Mesothelial cell of epicardium (in vitro differentiated cells): Measurements from ENCODE around the gene FAM168B. TPM values are rescaled to one million over a fixed set of nuclear protein-coding genes. Genes with fewer than 3 reads are reported as not detected.
A peak's percentile ranks its signal among the peaks of the same experiment; 100 is the strongest.

Source experiments
- DNase-seq, 2 experiments: peaks; one replicate each; pipeline ENCODE4 v3.0.0; 2021; ENCODE audit warnings: low spot score in 2 of 2; ENCODE audit not compliant: unreplicated experiment in 2 of 2
- H3K27ac Mint-ChIP-seq: 2 replicates; pipeline ENCODE4 v1.8.0; 2021; ENCODE audit warnings: mixed read lengths
- H3K27me3 Mint-ChIP-seq: 2 replicates; pipeline ENCODE4 v1.8.0; 2021; ENCODE audit warnings: low read depth, mixed read lengths
- H3K36me3 Mint-ChIP-seq: 2 replicates; pipeline ENCODE4 v1.8.0; 2021; ENCODE audit warnings: mixed read lengths
- H3K4me1 Mint-ChIP-seq: 2 replicates; pipeline ENCODE4 v1.8.0; 2021; ENCODE audit warnings: mixed read lengths
- H3K4me3 Mint-ChIP-seq: 2 replicates; pipeline ENCODE4 v1.8.0; 2021; ENCODE audit warnings: mild to moderate bottlenecking, moderate library complexity, mixed read lengths
- H3K9me3 Mint-ChIP-seq: 2 replicates; pipeline ENCODE4 v1.8.0; 2021; ENCODE audit warnings: mixed read lengths
- total RNA-seq: library from RNA; stranded (reverse); gene quantifications from 3 replicates; pipeline ENCODE4 v1.2.1, GENCODE V29; 2021
- TF ChIP-seq, protein P1 (sequence below): fragments of 200-600 bp; sonication (generic); IDR thresholded peaks from one replicate; pipeline ENCODE4 v1.5.0; 2021; ENCODE audit warnings: antibody characterized with exemption; ENCODE audit not compliant: unreplicated experiment

Gene FAM168B
- total RNA-seq, 1 donor from 2014 or later, result 114 TPM

DNA sequence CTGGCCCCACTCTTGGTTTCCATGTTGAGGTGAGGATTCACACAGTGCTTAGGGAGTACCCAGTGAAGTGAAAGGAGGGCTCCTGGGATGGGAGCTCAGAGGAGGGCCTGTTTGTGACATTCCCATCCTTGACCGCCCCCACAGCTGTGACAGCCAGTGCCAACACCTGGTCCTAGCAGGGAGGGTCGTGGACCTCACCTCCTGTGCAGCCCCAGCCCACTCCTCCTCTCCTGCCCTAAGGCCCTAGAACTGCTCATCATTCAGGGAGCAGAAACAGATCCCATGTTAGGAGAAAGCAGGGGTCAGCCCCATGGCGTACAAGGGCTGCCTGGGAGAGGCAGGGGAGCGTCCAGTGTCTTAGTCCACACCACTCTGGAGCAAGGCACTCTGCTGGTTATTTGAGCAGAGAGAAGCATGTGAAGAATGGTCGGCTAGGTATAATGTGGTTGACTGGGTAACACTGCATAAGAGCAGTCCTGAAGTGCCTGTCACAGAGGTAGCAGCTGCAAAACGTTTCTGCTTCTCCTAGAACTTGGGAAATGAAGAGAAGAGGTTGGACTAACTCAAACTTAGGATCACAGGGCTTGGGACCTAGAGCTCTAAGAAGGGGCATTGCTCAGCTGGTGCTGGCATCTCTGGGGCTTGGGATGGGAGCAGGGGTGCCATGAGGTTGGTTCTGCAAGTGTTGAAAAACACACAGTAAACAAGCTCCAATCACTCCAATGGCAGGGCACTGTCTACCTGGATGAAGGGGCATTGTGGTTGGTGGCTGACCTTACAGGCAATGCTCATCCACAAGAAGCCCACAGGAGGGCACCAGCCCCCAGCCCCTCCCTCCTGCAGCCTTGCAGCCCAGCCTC is 55.6 kb downstream of the FAM168B start:
- Mint-ChIP-seq H3K4me1 (peaks cover 14% of the 10 kb centered on the region), H3K36me3 (no peaks in the 10 kb centered on the region), H3K9me3 (no peaks in the 10 kb centered on the region), H3K4me3 (no peak overlapping the region), H3K27me3 (peaks cover 6% of the 10 kb centered on the region), H3K27ac (no peak overlapping the region)
- peak in 1 of 2 experiments; percentile 22 for DNase-seq
- TF ChIP-seq, protein P1, sequence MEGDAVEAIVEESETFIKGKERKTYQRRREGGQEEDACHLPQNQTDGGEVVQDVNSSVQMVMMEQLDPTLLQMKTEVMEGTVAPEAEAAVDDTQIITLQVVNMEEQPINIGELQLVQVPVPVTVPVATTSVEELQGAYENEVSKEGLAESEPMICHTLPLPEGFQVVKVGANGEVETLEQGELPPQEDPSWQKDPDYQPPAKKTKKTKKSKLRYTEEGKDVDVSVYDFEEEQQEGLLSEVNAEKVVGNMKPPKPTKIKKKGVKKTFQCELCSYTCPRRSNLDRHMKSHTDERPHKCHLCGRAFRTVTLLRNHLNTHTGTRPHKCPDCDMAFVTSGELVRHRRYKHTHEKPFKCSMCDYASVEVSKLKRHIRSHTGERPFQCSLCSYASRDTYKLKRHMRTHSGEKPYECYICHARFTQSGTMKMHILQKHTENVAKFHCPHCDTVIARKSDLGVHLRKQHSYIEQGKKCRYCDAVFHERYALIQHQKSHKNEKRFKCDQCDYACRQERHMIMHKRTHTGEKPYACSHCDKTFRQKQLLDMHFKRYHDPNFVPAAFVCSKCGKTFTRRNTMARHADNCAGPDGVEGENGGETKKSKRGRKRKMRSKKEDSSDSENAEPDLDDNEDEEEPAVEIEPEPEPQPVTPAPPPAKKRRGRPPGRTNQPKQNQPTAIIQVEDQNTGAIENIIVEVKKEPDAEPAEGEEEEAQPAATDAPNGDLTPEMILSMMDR, result no peak

DNA sequence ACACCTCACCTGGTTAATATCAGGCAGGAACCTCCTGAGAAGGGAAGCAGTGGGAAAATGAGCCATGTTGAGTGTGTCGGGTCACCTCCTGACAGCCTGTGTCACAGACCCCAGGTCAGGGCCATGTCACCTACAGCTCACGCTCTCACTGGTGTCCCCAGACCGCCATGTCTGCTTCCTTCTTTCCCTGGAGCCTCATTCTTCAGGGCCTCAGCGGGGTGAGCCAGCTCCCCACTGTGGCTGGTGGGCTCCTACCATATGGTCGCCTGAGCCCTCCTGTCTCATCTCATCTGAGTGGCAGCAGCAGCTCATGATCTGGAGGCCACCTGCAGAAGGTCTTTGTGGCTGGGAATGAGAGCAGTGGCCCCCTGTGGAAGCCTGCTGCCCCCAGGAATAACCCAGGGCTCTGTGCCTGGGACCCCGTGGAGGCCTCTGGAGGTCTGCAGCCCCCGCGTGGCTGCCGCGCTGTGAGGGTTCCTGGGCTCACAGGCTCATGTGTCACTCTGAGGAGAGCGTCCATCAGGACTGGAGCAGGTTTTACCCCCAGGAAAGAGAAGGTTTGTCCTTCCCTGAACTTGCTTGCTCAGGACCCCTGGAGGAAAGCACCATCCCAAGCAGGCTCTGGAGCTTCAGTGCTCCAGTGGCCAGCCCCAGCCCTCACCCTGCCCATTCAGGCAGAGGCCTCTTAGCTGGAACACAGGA is 56.4 kb downstream of the FAM168B start:
- H3K27me3 Mint-ChIP-seq, result peaks cover 10% of the 10 kb centered on the region

DNA sequence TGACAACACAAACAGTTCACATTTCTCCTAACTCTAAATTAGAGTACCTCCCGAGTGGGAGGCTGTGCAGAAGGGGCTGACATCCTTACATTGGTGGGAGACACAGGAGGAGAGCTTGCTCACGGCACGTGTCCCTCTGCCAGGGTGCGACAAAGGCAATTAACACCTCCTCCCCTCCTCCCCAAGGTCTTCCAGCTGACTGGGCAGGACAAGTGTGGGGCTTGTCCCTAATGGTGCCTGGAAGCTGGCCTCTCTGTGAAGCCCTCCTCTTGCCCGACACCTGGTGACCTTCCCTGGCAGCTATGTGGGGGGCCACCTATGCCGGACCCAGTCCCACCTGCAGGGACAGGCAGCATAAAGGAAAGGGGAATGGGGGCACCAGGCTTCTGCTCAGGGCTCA is 57.0 kb downstream of the FAM168B start:
- no peaks in the 10 kb centered on the region for H3K36me3 Mint-ChIP-seq
- TF ChIP-seq, protein P1, result no peak
- H3K4me1 Mint-ChIP-seq, result peaks cover 14% of the 10 kb centered on the region
- H3K27me3 Mint-ChIP-seq, result peaks cover 10% of the 10 kb centered on the region
- peak overlapping the region; percentile 63 for H3K4me3 Mint-ChIP-seq
- H3K9me3 Mint-ChIP-seq, result no peaks in the 10 kb centered on the region
- DNase-seq, result no peak
- no peak overlapping the region for H3K27ac Mint-ChIP-seq

More for the DNA sequence above, 56.4 kb downstream of the FAM168B start:
- TF ChIP-seq, protein P1, result no peak
- Mint-ChIP-seq H3K9me3 (no peaks in the 10 kb centered on the region), H3K27ac (no peak overlapping the region), H3K36me3 (no peaks in the 10 kb centered on the region), H3K4me1 (peaks cover 14% of the 10 kb centered on the region), H3K4me3 (peak overlapping the region; percentile 11)
- peak in 1 of 2 experiments; percentile 29 for DNase-seq

DNA sequence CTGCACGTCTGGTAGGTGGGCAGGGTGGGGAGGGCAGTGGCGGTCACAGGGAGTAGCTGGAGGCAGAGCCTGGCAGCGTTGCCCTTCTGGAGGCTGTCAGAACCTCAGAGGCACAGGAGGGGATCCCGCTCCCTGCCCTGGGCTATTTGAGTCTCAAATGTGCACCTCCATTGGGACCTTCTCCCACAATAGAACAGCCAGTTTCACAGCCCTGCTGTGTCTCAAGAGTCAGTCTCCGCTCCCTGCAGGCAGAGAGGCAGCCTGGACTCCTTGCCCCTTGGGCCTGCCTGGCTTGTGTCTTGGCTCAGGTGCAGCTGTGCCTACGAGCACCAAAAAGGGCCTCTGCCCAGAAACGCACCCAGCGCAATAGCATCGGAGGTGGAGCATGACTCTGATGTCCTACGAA is 57.4 kb downstream of the FAM168B start:
- peaks cover 14% of the 10 kb centered on the region for H3K4me1 Mint-ChIP-seq
- H3K4me3 Mint-ChIP-seq, result peak overlapping the region; percentile 63
- no peaks in the 10 kb centered on the region for H3K9me3 Mint-ChIP-seq
- peaks cover 10% of the 10 kb centered on the region for H3K27me3 Mint-ChIP-seq
- H3K36me3 Mint-ChIP-seq, result no peaks in the 10 kb centered on the region
- TF ChIP-seq, protein P1, result no peak
- H3K27ac Mint-ChIP-seq, result no peak overlapping the region
- DNase-seq, result peak in 1 of 2 experiments; percentile 38

DNA sequence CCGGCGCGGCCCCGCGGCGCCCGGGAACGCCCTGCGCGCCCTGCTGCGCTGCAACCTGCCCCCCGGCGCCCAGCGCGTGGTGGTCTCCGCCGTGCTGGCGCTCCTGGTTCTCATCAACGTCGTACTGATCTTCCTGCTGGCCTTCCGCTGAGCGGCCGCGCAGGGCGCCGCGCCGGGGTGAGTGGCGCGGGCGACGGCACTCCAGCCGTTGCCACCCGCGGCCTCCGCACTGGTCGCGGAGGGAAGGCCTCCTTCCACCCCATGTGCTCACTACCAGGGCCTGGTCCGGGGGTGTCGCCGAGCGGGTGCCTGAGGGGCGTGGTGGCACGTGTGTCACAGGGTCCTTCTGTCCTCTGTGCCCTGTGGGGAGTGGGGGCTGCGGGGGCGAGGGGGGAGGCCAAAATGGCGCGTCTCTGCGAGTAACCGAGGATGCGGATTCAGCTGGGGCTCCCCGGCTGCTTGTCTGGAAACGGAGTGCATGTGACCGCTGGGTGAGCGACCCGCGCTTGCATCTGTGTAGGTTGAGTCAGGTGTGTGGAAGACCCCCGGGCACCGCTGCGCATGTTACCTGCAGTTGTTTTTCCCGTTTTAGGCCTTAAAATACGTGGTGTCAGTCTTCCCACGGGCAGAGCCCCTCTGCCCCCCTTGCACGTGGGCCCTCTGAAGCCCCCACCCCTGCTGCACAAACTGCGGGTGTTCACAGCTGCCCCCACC is 58.0 kb downstream of the FAM168B start:
- no peak for DNase-seq
- no peak overlapping the region for H3K27ac Mint-ChIP-seq
- TF ChIP-seq, protein P1, result no peak
- peaks cover 10% of the 10 kb centered on the region for H3K27me3 Mint-ChIP-seq
- H3K9me3 Mint-ChIP-seq, result no peaks in the 10 kb centered on the region
- no peaks in the 10 kb centered on the region for H3K36me3 Mint-ChIP-seq
- peaks cover 14% of the 10 kb centered on the region for H3K4me1 Mint-ChIP-seq
- peak overlapping the region; percentile 63 for H3K4me3 Mint-ChIP-seq
